ENCODE data around the gene NLRC5.
"Not testable (repeated sequence)": the region's sequence is repeated elsewhere in the genome, so short reads cannot be mapped to it uniquely, and the experiment has no call there.

The NLRC5 gene

DNA sequence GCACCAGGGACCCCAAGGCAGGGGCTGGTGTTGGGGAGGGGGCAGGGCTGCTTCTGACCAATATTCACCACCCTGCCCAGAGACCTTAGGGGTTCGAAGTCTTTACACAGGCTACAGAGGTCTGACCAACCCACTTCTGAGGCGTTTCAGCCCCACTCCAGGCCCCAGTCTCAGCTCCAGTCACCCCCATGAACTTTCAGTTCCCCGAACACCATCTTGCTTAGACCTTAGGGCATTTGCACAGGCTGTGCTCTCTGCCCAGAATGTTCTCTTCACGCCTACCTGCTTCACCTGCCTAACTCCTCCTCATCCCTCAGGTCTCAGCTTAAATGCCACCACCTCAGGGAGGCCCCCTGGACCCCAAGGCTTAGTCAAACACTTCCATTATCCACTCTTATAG, 77.3 kb downstream of the NLRC5 start:
- no peak for DNase-seq (ENCODE audit: extremely low read depth in 1 of 2, low read depth in 1 of 2)

DNA sequence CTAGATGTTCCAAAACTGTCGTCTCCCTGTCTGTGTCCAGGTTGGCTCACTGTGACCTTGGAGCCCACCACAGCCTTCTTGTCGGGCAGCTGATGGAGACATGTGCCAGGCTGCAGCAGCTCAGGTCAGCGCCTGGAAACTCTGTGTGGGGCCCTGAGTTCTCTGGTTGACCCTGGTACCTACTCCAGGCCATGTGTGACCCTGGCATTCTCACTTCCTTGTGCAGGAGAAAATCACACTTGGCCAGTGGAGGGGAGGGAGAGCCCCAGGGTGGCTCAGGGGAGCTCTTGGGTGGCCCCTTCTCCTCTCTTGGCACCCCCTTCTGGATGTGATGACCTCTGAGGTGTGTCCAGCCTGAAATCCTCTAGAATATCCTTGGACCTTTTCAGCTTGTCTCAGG, 78.0 kb downstream of the NLRC5 start:
- no peak for DNase-seq (ENCODE audit: extremely low read depth in 1 of 2, low read depth in 1 of 2)

DNA sequence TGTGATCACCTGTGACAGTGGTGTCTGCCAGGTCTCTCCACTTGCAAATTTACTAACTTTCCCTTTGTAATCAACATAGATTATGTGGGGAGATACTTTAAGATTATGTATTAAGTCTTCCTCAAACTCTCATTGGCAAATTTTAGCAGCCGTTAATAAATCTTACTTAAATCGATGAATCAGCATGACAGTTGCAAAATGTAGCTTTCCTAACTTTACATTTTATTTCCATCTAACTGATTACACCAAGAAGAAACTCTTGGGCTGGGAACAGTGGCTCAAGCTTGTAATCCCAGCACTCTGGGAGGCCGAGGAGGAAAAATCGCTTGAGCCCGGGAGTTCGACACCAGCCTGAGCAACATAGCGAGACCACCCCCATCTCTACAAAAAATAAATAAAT, 79.7 kb downstream of the NLRC5 start:
- no peak for DNase-seq (ENCODE audit: extremely low read depth in 1 of 2, low read depth in 1 of 2)

DNA sequence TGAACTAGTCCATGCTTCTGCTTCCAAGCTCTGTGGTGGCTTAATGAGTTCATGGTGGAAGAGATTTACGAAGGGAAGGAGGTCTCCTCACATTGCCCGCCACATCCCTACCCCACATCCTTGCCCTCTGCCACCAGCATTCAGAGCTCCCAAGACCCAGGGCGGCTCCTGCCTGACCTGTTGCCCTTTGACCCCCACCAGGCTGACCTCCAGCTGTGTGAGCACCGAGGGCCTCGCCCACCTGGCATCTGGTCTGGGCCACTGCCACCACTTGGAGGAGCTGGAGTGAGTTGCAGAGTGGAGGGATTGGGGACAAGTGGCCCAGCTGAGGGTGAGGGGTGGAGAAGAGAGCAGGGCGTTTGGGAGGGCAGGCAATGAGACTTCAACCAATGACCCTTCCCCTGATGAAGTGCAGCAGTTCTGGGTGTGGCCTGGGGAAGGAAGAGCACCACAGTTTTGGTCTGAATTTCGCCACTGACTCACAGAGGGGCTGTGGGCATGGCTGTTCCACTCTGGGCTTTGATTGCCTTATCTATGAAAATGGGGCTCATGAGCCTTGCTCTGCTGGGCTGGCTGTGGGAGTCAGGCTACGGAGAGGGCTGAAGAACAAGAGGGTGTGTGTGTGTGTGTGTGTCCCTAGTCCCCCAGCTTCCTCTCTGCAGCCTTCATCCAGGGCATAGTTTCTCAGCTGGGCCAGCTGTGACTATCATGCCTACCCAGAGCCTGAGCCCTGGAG, 80.4 kb downstream of the NLRC5 start:
- no peak for DNase-seq (ENCODE audit: extremely low read depth in 1 of 2, low read depth in 1 of 2)

DNA sequence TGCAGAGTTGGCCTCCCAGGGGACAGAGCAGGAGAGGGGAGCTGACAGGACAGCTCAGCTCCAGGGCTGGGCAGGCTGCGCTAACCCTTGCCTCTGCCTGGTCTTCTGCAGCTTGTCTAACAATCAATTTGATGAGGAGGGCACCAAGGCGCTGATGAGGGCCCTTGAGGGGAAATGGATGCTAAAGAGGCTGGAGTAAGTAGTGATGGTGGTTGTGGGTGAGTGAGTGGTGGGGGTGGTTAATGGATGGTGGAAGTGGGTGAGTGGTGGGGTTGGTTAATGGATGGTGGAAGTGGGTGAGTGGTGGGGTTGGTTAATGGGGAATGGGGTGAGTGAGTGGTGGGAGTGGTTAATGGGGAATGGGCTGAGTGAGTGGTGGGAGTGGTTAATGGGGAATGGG, 81.1 kb downstream of the NLRC5 start:
- DNase-seq (ENCODE audit: extremely low read depth in 1 of 2, low read depth in 1 of 2): no peak

DNA sequence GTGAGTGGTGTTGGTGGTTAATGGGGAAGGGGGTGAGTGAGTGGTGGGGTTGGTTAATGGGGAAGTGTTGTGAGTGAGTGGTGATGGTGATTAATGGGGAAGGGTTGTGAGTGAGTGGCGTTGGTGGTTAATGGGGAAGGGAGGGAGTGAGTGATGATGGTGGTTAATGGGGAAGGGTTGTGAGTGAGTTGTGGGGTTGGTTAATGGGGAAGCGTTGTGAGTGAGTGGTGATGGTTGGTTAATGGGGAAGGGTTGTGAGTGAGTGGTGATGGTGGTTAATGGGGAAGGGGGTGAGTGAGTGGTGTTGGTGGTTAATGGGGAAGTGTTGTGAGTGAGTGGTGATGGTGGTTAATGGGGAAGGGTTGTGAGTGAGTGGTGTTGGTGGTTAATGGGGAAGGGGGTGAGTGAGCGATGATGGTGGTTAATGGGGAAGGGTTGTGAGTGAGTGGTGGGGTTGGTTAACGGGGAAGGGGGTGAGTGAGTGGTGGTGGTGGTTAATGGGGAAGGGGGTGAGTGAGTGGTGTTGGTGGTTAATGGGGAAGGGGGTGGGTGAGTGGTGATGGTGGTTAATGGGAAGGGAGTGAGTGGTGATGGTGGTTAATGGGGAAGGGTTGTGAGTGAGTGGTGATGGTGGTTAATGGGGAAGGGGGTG, 81.8 kb downstream of the NLRC5 start:
- DNase-seq (ENCODE audit: extremely low read depth in 1 of 2, low read depth in 1 of 2): not testable (repeated sequence)

DNA sequence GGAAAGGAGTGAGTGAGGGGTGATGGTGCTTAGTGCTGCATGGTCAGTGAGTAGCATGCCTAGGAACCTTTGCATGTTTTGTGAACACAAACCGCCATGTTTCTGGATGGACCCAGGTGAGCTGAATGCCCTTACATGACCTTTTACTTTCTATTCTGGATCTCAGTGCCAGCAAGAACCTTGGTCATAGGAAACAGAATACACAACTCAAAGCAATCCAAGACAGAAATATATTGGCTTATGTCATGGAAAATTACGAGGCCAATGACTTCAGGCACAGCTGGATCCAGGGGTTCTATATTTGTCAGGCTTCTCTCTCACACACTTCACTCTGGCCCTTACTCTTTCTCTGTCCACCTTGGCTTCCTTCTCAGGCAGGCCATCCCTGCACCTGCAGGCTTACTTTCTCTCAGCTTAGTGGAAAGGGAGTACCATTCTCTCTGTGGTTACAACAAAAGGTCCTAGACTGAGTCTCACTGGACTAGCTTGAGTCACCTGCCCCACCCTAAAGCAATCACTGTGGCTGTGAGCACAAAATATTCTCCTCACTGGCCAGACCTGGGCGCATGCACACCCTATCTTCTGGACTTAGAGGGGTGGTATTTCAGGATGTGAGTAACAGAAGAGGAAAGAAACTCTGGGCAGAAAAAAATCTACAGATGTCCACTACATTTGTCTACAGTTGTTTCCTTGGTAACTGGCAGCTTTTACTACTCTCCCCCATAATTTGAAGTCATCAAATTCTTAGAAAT, 82.7 kb downstream of the NLRC5 start:
- DNase-seq (ENCODE audit: extremely low read depth in 1 of 2, low read depth in 1 of 2): no peak

DNA sequence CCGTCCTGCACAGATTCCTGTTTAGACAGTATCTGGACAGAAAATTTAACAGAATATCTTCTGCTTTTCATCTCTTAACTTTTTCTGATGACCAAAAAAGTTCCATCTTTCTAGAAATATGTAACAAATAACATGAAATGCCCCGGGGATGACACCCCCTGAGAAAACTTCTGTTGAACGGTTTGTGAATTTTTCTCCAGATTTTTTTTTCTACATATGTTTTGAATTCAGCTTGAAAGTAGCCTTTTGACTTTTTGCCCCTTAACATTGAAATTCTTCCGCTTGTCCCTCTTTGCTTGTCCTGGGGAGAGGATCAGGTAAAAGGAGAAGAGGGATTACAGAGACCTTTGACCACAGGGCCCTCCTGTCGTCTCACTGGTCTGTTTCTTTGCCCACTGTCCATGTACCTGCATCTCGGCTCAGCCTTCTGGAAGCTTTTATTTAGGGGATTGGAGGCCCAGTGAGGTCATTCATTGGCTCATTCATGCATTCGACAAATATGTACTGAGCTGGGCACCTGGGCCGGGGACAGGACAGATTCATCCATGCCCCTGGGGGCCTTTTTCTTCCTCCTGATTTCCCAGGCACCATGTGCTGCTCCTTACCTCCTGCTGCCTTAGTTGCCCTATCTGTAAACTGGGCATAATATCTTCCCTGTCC, 83.4 kb downstream of the NLRC5 start:
- no peak for DNase-seq (ENCODE audit: extremely low read depth in 1 of 2, low read depth in 1 of 2)

DNA sequence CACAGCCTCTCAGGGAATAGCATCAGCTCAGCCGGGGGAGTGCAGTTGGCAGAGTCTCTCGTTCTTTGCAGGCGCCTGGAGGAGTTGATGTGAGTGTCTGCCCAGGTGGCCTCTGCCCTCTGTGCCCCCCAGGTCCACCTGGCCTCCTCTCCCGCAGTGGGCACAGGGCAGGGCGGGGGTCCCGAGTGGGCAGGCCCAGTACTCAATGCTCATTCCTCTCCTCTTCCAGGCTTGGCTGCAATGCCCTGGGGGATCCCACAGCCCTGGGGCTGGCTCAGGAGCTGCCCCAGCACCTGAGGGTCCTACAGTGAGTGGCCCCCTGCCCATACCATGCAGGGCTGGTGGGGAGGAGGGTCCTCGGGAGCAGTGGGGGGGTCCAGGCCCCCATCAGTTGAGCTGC, 88.4 kb downstream of the NLRC5 start:
- no peak for DNase-seq (ENCODE audit: extremely low read depth in 1 of 2, low read depth in 1 of 2)

DNA sequence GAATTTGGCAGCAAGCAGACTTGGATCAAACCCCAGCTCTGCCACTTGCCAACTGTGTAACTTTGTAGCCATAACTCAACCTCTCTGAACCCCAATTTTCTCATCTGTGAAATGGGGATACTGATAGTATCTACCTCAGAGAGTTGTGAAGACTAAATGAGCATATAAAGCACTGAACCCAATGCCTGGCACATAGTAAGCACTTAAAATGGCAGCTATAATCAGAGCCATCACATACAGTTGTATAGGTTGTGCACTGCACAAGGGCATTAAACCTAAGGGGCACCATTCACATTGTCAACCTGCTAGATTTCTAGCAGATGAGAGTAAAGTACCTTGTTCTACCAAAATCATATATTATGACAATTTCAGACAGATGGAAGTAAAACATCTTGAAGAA, 92.4 kb downstream of the NLRC5 start:
- DNase-seq (ENCODE audit: extremely low read depth in 1 of 2, low read depth in 1 of 2): no peak

DNA sequence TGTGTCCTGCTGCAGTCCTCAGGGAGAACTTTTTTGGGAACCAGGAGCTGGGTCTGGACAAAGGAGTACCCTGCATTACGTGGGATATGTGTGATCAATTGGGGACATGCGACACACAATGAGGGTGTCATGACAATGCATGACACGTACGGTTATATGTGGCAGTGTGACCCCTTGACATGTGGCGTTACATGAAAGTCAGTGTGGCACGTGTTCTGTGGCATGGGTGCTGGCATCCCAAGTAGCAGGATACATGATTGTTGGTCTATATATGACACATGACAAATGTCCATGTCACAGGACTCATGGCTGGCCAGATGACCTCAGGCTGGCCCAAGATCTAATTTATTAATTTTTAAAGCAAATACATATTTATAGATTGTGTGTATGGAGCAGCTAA, 93.3 kb downstream of the NLRC5 start:
- no peak for DNase-seq (ENCODE audit: extremely low read depth in 1 of 2, low read depth in 1 of 2)

DNA sequence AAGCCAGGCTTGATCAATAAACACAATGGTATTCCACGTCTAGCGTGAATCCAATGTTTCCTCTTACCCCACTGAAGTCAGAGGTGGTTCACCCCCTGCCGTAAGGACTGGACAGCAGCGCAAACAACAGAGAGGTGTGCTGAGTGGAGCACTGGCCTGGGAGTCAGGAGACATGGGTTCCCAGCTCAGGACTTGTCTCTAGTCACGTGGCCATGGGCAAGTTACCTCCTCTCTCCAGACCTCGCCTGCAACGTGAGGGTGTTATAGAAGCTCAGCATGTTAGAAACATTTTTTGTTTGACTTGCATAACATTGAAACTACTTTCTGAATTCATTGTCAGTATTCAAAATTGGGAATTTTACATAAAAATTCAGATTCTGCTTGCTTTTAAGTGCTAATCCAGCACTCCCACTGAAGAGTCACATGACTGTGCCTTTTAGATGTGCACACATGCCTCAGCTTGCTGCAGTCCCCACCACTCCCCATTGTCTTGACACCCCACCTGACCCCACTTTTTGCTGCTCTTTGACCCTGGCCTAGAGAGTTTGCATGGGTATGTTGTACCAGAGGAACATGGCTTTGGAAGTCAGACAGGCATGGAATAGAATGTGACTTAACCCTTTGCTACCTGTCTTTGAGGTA, 94.2 kb downstream of the NLRC5 start:
- DNase-seq (ENCODE audit: extremely low read depth in 1 of 2, low read depth in 1 of 2): no peak

DNA sequence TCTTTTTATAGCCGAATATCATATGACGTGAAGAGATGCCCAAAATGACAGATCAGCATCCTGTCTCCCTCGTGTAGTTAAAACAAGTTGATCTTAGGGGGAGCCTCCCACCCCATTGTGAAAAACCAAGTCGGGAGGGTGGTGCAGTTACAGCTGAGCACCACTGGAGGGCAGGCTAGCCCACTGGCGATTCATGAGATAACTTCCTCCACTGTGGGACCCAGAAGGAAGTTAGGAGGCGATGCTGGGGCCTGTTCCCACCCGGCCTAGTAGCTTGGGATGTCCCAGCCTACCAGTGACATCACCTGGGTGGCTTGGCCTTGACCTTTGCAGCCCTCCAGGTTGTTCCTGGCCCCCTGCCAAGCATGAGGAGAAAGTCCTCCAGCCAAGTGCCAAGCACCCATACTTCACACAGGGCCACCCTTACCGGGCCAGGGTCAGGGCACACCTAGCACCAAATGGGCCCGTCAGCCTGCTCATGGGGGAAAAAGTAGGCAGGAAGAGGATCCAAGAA, 95.0 kb downstream of the NLRC5 start:
- peak; percentile 39 to 43 for DNase-seq (ENCODE audit: extremely low read depth in 1 of 2, low read depth in 1 of 2)

DNA sequence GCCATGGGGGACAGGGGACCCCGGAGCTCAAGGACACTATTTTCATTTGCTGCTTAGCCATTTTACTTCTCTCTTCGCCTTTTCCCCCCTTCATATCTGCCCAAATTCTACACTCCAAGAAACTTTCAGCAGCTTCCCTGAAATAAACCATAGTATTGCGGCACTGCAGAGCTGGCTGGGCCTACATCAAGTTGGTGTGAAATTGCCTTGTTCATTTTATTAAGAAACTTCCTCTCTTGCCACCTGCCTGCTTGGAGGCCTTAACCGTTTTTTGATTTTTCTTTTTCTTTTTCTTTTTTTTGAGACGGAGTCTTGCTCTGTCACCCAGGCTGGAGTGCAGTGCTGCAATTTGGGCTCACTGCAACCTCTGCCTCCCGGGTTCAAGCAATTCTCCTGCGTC, 95.6 kb downstream of the NLRC5 start:
- DNase-seq (ENCODE audit: extremely low read depth in 1 of 2, low read depth in 1 of 2): no peak

DNA sequence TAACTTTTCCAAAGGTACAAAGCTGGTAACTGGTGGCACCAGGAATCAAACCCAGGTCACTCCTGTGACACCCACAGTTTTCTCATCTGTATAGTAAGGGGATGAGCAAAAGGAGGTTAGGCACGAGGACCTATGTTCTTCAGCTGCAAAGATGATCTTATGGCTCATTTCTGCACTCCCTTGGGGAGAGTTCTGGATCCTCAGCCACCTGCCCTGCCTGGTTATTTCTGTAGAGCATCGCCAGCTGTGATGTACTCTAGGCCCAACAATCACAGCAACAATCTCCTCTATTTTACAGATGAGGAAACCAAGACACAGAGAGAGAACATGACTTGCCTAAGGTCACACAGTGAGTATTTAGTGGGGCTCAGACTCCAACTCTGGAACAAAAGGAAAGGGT, 97.6 kb downstream of the NLRC5 start:
- no peak for DNase-seq (ENCODE audit: extremely low read depth in 1 of 2, low read depth in 1 of 2)

DNA sequence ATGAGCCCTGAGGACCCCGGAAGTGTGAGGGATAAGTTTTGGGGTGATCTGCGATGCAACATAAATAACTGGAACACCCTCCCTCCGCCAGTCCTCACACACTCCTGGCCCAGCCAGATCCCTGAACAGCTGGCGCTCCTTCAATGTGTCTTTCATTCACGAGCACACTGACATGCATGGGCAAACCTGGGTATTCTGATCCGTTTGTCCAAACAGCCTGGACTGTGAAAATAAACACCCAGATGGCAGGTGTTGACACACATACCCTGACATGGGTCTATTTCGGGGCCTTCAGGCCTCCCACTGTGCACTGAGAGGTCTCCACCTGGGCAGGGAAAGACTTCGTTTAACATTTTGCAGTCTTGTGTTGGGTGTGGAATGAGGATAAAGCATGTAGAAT, 100.0 kb downstream of the NLRC5 start:
- DNase-seq (ENCODE audit: extremely low read depth in 1 of 2, low read depth in 1 of 2): no peak

DNA sequence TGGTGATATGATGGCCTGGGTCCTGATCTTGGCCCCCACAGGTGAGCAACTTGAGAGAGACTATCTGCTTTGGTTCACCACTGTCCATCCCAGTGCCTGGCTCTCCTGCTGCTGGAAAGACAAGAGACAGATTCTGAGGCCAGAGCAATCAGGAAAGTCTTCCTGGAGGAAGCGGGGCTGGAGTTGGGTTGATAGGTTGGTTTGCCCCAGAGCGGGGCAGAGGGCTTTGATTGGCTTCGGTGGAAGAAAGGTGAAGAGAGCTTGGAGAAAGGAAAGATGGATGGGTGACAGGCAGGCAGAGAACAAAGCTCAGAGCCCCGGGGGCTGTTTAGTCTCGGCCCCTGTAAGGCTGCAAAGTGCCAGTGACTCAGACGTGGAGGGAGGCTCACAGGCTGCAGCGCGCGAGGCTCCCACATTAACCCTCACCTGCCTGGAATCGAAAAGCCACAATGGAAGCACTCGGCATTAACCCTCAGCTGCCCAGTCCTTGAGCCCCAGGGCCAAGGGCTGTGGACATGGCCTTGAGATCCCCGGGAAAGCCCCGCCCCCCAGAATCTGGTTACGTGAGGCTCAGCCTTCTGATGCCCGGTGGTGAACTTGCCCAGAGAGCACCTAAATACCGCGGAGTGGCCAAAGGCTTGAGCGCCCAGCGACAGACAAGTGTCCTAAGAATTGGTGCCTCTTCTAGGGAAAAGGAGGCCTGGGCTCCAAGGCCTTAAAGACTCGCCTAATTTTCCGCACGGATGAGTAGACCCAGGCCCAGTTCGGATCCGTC, 102.0 kb downstream of the NLRC5 start:
- DNase-seq (ENCODE audit: extremely low read depth in 1 of 2, low read depth in 1 of 2): no peak

DNA sequence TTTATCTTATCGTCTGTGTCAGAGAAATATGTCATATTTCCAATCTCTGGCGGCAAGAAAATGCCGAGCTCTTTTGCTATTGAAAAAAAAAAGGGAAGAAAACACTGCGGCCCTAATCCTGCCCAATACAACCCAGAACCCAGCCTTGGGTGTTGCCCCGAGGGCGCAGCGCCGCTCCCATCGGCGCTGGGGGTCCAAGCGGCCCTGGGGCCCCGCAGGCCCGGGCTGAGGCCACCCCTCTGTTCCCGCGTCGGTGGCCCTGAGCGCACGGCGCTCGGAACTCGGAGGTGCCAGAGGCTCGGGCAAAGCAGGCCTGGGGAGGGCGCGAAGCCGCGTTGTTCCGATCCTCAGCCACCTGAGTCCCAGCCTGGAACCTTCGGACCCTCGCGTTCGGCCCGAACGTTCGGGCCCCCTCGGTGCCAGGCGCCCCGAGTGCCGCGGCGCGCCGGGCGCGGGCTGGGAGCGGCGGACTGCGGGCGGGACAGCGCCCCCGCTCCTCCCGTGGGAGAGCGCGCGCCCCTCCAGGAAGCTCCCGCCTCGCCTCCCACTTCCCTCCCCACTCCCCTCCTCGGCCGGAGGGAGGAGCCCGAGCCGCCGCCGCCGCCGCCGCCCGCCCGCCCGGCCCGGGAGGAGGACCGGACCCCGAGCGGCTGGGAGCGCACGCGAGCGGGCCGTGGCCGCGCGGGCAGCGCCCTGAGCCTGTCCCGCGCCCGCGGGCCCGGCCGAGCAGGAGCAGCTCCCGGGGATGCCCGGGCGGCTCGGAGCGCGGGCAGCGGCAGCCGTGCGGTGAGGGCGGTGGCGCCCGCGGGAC, 102.8 kb downstream of the NLRC5 start, which contains the start of gene CPNE2:
TSS of gene CPNE2 (plus strand) at position 609 of the 811 bp plus-strand sequence. CDS start 18,160 bp downstream, outside the sequence.
- no peak for DNase-seq (ENCODE audit: extremely low read depth in 1 of 2, low read depth in 1 of 2)

DNA sequence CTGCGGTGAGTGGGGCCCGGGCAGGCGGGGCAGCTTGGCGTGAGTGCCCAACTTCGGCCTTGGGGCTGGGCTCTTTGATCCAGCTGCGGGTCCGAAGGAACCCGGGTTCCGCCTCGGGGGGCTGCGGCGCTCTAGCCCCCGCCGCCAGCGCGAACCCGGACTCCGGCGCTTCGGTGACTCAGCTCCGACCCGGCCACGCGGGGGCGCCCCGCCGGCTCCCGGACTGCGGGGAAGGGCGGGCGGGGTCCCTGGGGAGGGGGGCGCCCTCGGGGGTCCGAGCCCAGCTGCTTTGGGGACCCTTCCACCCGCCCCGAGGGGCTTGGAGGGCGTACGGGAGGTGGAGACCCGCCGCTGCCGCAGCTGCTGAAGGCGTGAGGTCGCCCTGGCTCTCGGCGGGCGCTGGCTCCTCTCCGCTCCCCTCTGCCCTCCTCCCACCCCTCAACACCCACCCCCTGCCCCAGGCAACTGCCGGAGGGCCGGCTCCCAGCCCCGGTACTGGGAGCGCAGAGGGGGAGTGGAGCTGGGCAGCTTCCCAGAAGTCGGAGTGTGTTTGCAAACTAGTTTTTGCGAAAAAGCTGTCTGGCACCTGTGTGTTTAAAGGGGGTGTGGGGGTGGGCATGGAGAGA, 103.5 kb downstream of the NLRC5 start:
- no peak for DNase-seq (ENCODE audit: extremely low read depth in 1 of 2, low read depth in 1 of 2)
